NB4 (cell line): ENCODE measurements around the gene PRPF8.

Experiments used
- MAX ChIP-seq: IDR thresholded peaks from 2 replicates; pipeline ENCODE4 v1.6.1; 2011; ENCODE audit warnings: low read depth, low read length
- MYC ChIP-seq: IDR thresholded peaks from 2 replicates; pipeline ENCODE4 v1.6.1; 2011; ENCODE audit warnings: low read depth, low read length
- POLR2A ChIP-seq: IDR thresholded peaks from 2 replicates; pipeline ENCODE4 v1.6.1; 2011; ENCODE audit warnings: mild to moderate bottlenecking; ENCODE audit not compliant: insufficient read length; ENCODE audit errors: extremely low read depth
- TF ChIP-seq, protein P1 (sequence below): IDR thresholded peaks from one replicate; pipeline ENCODE4 v1.5.1; 2012; ENCODE audit warnings: low read depth, low read length

- no peak for TF ChIP-seq MAX
- TF ChIP-seq, protein P1, sequence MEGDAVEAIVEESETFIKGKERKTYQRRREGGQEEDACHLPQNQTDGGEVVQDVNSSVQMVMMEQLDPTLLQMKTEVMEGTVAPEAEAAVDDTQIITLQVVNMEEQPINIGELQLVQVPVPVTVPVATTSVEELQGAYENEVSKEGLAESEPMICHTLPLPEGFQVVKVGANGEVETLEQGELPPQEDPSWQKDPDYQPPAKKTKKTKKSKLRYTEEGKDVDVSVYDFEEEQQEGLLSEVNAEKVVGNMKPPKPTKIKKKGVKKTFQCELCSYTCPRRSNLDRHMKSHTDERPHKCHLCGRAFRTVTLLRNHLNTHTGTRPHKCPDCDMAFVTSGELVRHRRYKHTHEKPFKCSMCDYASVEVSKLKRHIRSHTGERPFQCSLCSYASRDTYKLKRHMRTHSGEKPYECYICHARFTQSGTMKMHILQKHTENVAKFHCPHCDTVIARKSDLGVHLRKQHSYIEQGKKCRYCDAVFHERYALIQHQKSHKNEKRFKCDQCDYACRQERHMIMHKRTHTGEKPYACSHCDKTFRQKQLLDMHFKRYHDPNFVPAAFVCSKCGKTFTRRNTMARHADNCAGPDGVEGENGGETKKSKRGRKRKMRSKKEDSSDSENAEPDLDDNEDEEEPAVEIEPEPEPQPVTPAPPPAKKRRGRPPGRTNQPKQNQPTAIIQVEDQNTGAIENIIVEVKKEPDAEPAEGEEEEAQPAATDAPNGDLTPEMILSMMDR = no peak
- no peak for TF ChIP-seq POLR2A
- no peak for TF ChIP-seq MYC
These were observed 78.2 kb downstream of the PRPF8 start for GRCh38 chr17:1606352-1606985.
